Subcutaneous abdominal adipose tissue (tissue), 5 donors: ENCODE measurements around the gene SDF2.

ENCODE experiments used
- H3K27ac ChIP-seq: one replicate; pipeline ENCODE4 v1.7.0; 2013; ENCODE audit warnings: low read depth, mild to moderate bottlenecking, inconsistent platforms, low read length, moderate library complexity
- H3K27me3 ChIP-seq, 5 donors: one replicate each; pipeline ENCODE4 v1.7.0; 2013; ENCODE audit warnings: low read length in 5 of 5, inconsistent platforms in 1 of 5; ENCODE audit not compliant: control insufficient read depth in 5 of 5, insufficient read depth in 4 of 5
- H3K36me3 ChIP-seq, 5 donors: one replicate each; pipeline ENCODE4 v1.7.0; 2013; ENCODE audit warnings: low read length in 5 of 5; ENCODE audit not compliant: control insufficient read depth in 5 of 5, insufficient read depth in 5 of 5
- H3K4me1 ChIP-seq, 5 donors: one replicate each; pipeline ENCODE4 v1.7.0; 2013; ENCODE audit warnings: low read length in 5 of 5, mild to moderate bottlenecking in 3 of 5, moderate library complexity in 1 of 5; ENCODE audit not compliant: control insufficient read depth in 5 of 5, insufficient read depth in 5 of 5
- H3K4me3 ChIP-seq, 5 donors: one replicate each; pipeline ENCODE4 v1.7.0; 2013; ENCODE audit warnings: low read length in 5 of 5, low read depth in 1 of 5
- H3K9ac ChIP-seq, 5 donors: one replicate each; pipeline ENCODE4 v1.7.0; 2013; ENCODE audit warnings: low read length in 5 of 5, mild to moderate bottlenecking in 4 of 5, moderate library complexity in 3 of 5
- H3K9me3 ChIP-seq, 5 donors: one replicate each; pipeline ENCODE4 v1.7.0; 2013; ENCODE audit warnings: low read length in 5 of 5; ENCODE audit not compliant: control insufficient read depth in 5 of 5
- donor health status: healthy.
- donor health status: healthy.
- donor health status: healthy.
- donor health status: healthy.
- donor health status: healthy.

The SDF2 gene

DNA sequence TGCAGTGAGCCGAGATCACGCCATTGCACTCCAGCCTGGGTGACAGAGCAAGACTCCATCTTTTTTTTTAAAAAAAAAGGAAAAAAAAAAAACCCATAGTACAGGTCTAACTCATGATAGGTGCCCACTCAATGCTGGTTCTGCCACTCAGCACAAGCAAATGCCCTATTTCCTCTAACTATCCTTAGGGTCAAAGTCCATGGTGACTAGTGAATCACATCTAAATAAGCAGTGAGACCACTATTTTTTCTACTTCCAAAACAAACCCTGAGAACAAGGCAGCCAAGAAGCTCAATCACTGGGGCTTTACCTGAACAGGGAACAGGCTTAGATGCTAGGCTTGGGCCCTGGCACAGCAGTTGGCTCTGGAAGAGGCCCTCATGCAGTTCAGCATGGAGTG, 20.1 kb downstream of the SDF2 start:
- Histone ChIP-seq H3K27me3 (no peaks in the 10 kb centered on the region), H3K9ac (peak overlapping the region in 1 of 5 donors; percentile 35), H3K36me3 (peaks cover 24 to 63% (median 58%) of the 10 kb centered on the region in 5 donors), H3K27ac (no peak overlapping the region), H3K4me3 (no peak overlapping the region), H3K4me1 (peaks cover 0 to 36% (median 32%) of the 10 kb centered on the region in 5 donors), H3K9me3 (no peaks in the 10 kb centered on the region)

DNA sequence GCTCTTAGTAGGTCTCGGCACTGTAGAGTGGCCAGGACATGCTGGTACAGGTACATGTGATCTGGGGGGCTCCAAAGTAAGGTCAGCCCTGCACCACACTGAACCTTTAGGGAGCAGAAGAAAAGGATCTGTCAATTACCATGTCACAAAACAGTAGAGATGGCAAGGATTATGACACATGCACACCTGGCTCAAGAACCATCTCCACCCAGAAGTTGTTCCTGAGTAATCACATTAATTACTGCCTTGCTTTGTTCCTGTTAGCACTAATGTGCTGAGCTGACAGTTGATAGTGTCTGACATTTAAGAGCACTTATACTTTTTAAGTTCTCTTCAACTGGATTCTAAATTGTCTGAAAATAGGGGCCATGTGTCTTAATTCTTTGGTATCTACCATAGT, 26.2 kb downstream of the SDF2 start:
- Histone ChIP-seq H3K27ac (no peak overlapping the region), H3K36me3 (peaks cover 37 to 99% (median 95%) of the 10 kb centered on the region in 5 donors), H3K27me3 (no peaks in the 10 kb centered on the region), H3K4me3 (no peak overlapping the region), H3K9ac (no peak overlapping the region), H3K4me1 (no peaks in the 10 kb centered on the region), H3K9me3 (no peaks in the 10 kb centered on the region)

DNA sequence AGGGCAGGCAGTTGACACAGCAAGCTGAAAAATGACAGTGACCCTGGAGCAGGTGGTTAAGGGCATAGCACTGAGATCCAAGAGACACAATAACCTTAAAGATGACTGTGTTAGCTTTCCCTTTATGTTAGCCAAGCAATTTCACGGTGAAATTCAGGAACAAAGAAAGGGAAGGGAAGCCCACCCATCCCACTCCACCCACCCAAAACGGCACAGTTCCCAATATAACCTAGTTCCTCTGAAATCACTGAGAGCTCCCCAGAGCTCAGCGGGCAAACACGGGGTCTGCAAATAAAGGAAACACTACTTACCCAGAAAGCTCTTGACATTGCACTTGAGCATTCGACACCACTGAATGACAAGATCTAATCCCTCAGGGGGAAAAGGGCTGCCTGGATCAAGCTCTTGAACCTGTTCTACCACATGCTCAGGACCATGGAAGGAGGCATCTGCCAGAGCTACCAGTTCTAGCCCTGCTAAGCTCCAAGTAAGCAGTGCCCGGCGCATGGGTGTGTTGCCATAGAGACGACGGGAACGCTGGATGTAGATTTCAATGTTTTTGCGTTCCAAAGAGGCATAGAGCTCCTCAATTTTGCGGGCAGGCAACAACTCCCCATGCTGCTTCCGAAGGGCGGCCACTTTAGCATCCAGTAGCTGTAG, 27.4 kb downstream of the SDF2 start:
- H3K27ac ChIP-seq: no peak overlapping the region
- no peak overlapping the region for H3K9ac ChIP-seq
- H3K4me1 ChIP-seq: no peaks in the 10 kb centered on the region
- H3K9me3 ChIP-seq: no peaks in the 10 kb centered on the region
- H3K4me3 ChIP-seq: no peak overlapping the region
- no peaks in the 10 kb centered on the region for H3K27me3 ChIP-seq
- H3K36me3 ChIP-seq: peaks cover 37 to 99% (median 96%) of the 10 kb centered on the region in 5 donors

DNA sequence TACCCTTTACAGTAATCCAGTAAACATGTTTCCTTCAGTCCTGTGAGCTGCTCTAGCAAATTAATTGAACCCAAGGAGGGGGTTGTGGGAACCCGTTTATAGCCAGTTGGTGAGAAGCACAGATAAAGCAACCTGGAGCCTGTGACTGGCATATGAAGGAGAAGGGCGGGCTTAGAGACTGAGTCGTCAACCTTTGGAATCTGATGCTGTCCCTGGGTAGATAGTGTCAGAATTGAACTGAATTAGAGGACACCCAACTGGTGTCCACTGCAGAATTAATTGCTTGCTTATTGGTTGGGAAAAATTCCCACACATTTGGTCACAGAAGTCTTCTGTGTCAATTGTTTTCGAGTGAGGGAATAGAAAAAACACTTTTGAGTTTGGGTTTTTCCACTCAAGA, 34.9 kb downstream of the SDF2 start:
- no peak overlapping the region for H3K4me3 ChIP-seq
- no peak overlapping the region for H3K9ac ChIP-seq
- no peaks in the 10 kb centered on the region for H3K27me3 ChIP-seq
- no peaks in the 10 kb centered on the region for H3K4me1 ChIP-seq
- H3K9me3 ChIP-seq: no peaks in the 10 kb centered on the region
- H3K27ac ChIP-seq: no peak overlapping the region
- H3K36me3 ChIP-seq: peaks cover 35 to 84% (median 70%) of the 10 kb centered on the region in 5 donors

DNA sequence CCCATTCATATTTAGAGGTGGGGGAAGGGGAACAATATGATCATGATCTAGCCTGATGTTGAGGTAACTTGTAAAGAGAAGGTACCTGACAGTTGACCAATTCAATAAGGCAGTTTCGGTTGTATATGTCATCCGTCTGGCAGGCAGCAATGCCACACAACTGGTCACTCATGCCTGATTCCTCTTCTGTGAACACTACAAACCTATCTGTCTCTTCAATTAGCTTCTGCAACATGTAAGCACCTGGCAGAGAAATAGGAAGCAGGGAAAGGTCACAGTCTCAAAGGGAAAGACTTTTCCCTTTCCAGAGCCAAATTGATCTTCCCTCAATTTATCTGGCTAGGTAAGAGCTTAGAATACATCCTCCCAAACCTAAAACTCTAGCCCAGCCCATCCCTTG, 37.6 kb downstream of the SDF2 start:
- H3K9me3 ChIP-seq: no peaks in the 10 kb centered on the region
- H3K9ac ChIP-seq: no peak overlapping the region
- H3K4me1 ChIP-seq: no peaks in the 10 kb centered on the region
- H3K27me3 ChIP-seq: no peaks in the 10 kb centered on the region
- H3K4me3 ChIP-seq: no peak overlapping the region
- peaks cover 49 to 88% (median 75%) of the 10 kb centered on the region in 5 donors for H3K36me3 ChIP-seq
- H3K27ac ChIP-seq: no peak overlapping the region

DNA sequence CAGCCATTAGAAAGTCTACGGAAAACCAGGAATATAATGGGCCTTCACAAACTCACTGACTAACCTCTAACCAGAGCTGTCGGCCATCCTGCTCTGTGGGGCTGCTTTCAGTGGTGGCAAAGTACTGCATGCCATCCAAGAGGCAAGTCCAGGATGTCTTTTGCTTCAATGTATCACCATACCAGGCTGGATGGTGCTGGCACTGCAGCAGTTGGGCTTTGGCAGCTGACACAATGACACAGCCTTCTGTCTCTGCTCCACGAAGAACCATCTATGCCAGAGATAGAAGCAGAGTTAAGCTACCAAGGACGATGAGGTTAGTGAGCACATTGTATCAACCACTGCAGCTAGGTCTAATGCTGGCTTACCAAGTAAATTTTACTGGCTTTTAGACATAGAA, 38.0 kb downstream of the SDF2 start:
- Histone ChIP-seq H3K4me1 (no peaks in the 10 kb centered on the region), H3K4me3 (no peak overlapping the region), H3K9ac (no peak overlapping the region), H3K9me3 (no peaks in the 10 kb centered on the region), H3K27ac (no peak overlapping the region), H3K36me3 (peaks cover 53 to 92% (median 80%) of the 10 kb centered on the region in 5 donors), H3K27me3 (no peaks in the 10 kb centered on the region)

DNA sequence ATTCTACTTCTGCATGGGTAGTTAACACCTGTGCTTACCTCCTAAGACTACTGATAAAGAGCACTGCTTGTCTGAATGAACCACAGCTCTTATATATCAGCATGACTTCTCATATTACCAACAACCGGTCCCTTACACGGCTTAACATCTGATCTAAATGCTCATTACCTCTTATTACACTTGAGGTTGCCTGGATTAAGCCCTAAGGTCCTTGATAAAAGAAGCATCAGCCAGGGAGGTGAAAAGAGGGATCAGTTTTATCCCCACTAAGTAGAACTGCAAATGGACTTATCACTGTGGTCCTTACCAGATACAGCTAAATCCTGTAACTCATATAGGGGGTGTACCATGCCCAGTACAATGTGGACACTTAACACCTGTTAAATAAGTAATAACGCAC, 39.5 kb downstream of the SDF2 start:
- Histone ChIP-seq H3K9me3 (no peaks in the 10 kb centered on the region), H3K4me3 (no peak overlapping the region), H3K27me3 (no peaks in the 10 kb centered on the region), H3K9ac (no peak overlapping the region), H3K4me1 (no peaks in the 10 kb centered on the region), H3K36me3 (peaks cover 61 to 93% (median 84%) of the 10 kb centered on the region in 5 donors), H3K27ac (no peak overlapping the region)

DNA sequence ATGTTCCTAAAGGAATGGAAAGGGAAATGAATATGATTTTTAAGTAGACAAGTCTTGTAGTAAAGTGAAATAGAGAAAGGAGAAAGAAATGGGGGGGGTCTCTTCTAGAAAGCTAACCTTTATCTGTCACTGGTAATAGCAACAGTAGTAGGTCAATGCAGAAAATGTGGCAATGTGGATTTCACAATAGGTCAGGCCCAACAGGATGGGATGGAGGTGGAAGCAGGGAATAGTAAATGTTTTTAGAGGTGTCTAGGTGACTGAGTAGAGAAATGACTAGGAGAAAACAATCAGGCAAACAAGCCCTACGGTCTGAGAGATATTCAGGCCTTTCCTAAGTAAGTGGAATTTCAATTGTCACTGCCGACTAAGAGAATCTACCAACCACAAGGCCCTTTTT, 41.7 kb downstream of the SDF2 start:
- H3K36me3 ChIP-seq: peaks cover 68 to 100% (median 94%) of the 10 kb centered on the region in 5 donors
- H3K27me3 ChIP-seq: no peaks in the 10 kb centered on the region
- no peaks in the 10 kb centered on the region for H3K4me1 ChIP-seq
- no peaks in the 10 kb centered on the region for H3K9me3 ChIP-seq
- H3K9ac ChIP-seq: no peak overlapping the region
- H3K27ac ChIP-seq: no peak overlapping the region
- H3K4me3 ChIP-seq: no peak overlapping the region

DNA sequence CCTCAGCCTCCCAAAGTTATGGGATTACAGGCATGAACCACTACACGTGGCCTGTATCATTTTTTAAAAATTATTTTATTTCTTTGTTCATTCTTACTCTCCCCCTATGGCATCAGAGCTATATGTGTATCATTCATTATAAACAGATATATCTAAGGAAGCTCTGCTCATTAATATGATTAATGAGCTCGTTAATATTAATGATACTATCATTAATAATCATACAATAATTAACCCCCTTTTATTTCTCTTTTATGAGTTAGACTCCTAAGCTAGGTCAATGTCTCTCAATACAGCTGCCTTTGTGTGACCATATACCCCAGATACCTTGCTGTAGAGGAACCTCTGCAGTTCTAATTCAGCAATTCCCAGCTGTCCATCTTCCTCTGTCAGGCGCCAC, 43.2 kb downstream of the SDF2 start:
- Histone ChIP-seq H3K36me3 (peaks cover 58 to 99% (median 95%) of the 10 kb centered on the region in 5 donors), H3K9ac (no peak overlapping the region), H3K9me3 (no peaks in the 10 kb centered on the region), H3K27me3 (no peaks in the 10 kb centered on the region), H3K27ac (no peak overlapping the region), H3K4me1 (no peaks in the 10 kb centered on the region), H3K4me3 (no peak overlapping the region)

DNA sequence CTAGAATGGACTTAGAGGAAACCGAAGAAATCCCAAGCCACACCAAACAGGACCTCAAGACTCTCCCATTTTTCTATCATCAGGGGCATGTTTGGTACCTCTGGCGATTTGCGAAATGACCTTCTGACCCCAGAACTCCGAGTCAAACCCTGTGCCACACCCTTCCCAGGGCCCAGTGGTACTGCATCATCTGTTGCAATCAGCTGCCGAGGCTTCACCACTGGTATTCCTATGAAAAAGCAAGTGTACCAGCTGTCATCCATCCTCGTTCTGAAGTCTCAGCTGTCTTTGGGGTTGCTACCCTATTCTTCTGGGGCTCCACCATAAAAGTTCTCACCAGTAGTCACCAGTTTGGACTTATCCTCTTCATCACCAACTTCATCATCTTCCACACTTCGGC, 45.4 kb downstream of the SDF2 start:
- Histone ChIP-seq H3K9me3 (no peaks in the 10 kb centered on the region), H3K4me1 (peaks cover 0 to 4% (median 0%) of the 10 kb centered on the region in 5 donors), H3K36me3 (peaks cover 39 to 87% (median 76%) of the 10 kb centered on the region in 5 donors), H3K9ac (no peak overlapping the region), H3K27me3 (no peaks in the 10 kb centered on the region), H3K27ac (no peak overlapping the region), H3K4me3 (no peak overlapping the region)
